ENCODE results near the gene DKK2.
"Not testable (repeated sequence)": the region's sequence is repeated elsewhere in the genome, so short reads cannot be mapped to it uniquely, and the experiment has no call there.

The DKK2 gene

GRCh38 chr4:106909486-106910188, 126.5 kb downstream of the DKK2 start:
- DNase-seq (ENCODE audit: low read depth in 2 of 2): no peak

GRCh38 chr4:106908049-106908448, 128.1 kb downstream of the DKK2 start:
- DNase-seq (ENCODE audit: low read depth in 2 of 2): not testable (repeated sequence)

- no peak for DNase-seq (ENCODE audit: low read depth in 2 of 2)
Observed at GRCh38 chr4:106907216-106907615, 128.9 kb downstream of the DKK2 start.

GRCh38 chr4:106906728-106907127, 129.4 kb downstream of the DKK2 start:
- DNase-seq (ENCODE audit: low read depth in 2 of 2): no peak

GRCh38 chr4:106898621-106899230, 137.4 kb downstream of the DKK2 start:
- peak; percentile 21 to 22 for DNase-seq (ENCODE audit: low read depth in 2 of 2)

- no peak for DNase-seq (ENCODE audit: low read depth in 2 of 2)
Observed at GRCh38 chr4:106893903-106894302, 142.2 kb downstream of the DKK2 start.

GRCh38 chr4:106893395-106893881, 142.7 kb downstream of the DKK2 start:
- no peak for DNase-seq (ENCODE audit: low read depth in 2 of 2)

GRCh38 chr4:106892786-106893185, 143.3 kb downstream of the DKK2 start:
- DNase-seq (ENCODE audit: low read depth in 2 of 2): no peak

- no peak for DNase-seq (ENCODE audit: low read depth in 2 of 2)
Observed at GRCh38 chr4:106875340-106875739, 160.8 kb downstream of the DKK2 start.
